Left lobe of liver (tissue), 2 donors: Measurements from ENCODE around the gene PRCP. TPM values are rescaled to one million over a fixed set of nuclear protein-coding genes. Genes with fewer than 3 reads are reported as not detected.

Experiments used
- ATAC-seq: fragments of 200-7000 bp; cut with Tn5 transposase; one replicate; pipeline ENCODE4 v1.9.1; 2020; ENCODE audit warnings: mild to moderate bottlenecking, moderate library complexity
- DNase-seq: peaks from one replicate; pipeline ENCODE4 v3.0.0-alpha.2; 2020; ENCODE audit warnings: low spot score
- total RNA-seq: library from RNA; stranded (reverse); gene quantifications from one replicate; pipeline ENCODE4 v1.2.1, GENCODE V29; 2021
- donor health status: DM: no; HTN: no; CAD: no; lungs with moderate emphysema.
- donor health status: DM: no; HTN: yes; CAD: no.

PRCP gene
- total RNA-seq, 1 donor from 2014 or later = 41.4 TPM

GRCh38 chr11:82837650-82838049, 62.6 kb downstream of the PRCP start:
- ATAC-seq = no peak
- no peak for DNase-seq

- DNase-seq (no peak), ATAC-seq (no peak)
Observed at GRCh38 chr11:82832983-82833382, 67.2 kb downstream of the PRCP start.

- DNase-seq (no peak), ATAC-seq (no peak)
Observed at GRCh38 chr11:82831364-82831763, 68.9 kb downstream of the PRCP start.

- DNase-seq (no peak), ATAC-seq (no peak)
Observed at GRCh38 chr11:82830746-82831145, 69.5 kb downstream of the PRCP start.

DNA sequence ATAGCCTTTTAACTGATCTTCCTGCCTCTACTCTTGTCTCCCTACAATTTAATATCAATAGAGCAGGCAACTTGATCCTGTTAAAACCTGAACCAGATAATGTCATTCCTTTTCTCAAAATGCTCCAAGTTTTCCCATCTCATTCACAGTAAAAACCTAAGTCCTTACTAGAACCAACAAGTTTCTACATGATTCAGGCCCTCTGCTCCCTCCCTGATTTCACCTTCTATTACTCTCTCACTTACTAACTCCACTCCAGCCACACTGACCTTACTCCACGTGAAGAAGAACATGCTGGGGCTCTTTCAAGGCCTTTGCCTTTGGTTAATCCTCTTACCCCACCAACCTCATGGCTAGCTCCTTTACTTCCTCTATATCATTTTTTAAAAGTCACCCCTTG, 71.1 kb downstream of the PRCP start:
- no peak for DNase-seq

GRCh38 chr11:82828472-82828871, 71.8 kb downstream of the PRCP start:
- ATAC-seq (no peak), DNase-seq (no peak)

More for the DNA sequence above, 71.1 kb downstream of the PRCP start:
- ATAC-seq = no peak

DNA sequence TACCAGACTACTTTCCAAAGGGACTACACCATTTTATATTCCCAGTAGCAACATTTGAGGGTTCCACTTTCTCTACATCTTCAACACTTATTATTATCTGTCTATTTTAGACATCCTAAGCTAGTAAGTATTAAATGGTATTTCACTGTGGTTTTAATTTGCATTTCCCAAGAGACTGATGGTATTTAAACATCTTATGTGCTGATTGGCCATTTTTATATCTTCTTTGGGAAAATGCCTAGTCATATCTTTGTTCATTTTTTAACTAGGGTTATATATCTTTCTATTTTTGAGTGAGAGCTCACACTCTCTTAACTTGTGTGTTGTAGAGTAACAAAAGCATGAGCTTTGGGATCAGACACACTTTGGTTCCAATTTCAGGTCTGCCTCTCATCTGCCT, 73.7 kb downstream of the PRCP start:
- no peak for ATAC-seq

GRCh38 chr11:82823647-82824619, 76.3 kb downstream of the PRCP start:
- DNase-seq (no peak), ATAC-seq (no peak)

More for the DNA sequence above, 73.7 kb downstream of the PRCP start:
- no peak for DNase-seq

DNA sequence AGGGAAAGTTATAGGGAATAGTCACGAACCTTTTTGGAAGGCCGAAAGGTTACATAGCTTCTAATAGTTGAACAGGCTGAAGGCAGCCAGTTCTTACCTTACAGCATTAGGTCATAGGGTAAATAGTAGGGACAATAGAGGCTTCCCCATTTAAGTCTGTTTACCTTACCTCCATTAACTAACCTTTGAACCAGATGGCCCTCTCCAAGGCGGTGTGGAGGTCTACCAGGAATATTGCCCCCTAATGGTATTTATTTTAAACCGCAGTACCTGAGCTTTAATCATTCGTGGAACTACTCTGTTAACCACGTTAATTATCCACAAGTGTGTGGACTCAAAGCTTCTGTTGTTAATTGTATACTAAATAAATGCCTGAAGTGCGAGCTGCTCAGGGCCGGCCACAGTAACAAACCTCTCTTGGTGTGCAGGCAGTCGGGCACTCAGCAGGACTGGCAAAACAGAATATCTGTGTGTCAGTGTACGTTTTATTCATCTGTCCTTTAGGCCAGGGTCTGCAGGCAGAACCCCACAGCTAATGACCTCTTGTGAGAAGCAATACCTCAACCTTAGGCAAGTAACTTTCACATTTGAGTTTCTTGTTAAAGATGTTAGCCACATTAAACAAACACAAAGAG, 81.7 kb downstream of the PRCP start:
- DNase-seq (no peak), ATAC-seq (no peak)

GRCh38 chr11:82815406-82815805, 84.8 kb downstream of the PRCP start:
- ATAC-seq = no peak
- DNase-seq = no peak

DNA sequence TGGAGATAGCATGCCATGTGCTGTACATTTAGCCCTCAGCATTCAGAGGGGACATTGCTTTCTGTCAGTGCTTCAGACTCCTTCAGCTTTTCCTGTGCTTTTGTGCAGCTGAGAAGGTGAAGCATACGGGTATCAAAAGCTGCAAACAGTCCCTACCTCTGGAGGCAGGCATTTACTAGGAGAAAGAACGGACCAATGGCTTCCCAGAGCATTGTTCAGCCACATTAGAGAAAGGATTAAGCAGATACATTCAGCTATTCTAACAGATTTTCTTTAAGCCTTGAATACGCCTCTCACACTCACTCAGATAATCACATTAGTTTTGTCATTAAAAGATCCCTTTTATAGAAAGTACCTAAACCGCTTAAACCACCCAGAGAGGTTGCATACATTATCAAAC, 85.9 kb downstream of the PRCP start:
- no peak for DNase-seq
- ATAC-seq = no peak

DNA sequence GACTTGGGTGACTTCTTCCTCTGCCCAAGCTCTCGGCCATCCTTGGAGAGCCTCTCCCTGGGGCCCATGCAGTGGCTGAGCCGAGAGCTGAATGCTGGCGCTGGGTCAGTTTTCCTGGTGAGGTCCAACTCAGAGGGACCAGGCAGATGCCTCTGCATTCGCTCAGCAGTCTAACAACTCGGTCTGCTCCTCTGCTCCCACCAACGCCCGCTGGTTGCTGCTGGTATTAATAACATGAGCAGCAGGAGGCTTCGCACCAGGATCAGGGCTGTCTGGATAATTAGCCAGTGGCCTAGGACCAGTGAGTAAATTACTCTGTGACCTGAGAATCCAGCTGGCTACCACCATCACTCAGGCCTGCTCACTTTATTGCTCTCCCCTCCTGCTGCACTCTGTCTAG, 88.9 kb downstream of the PRCP start:
- DNase-seq (no peak), ATAC-seq (no peak)

- ATAC-seq = no peak
- no peak for DNase-seq
Observed at GRCh38 chr11:82810738-82811137, 89.5 kb downstream of the PRCP start.

- DNase-seq (no peak), ATAC-seq (no peak)
Observed at GRCh38 chr11:82810326-82810725, 89.9 kb downstream of the PRCP start.

DNA sequence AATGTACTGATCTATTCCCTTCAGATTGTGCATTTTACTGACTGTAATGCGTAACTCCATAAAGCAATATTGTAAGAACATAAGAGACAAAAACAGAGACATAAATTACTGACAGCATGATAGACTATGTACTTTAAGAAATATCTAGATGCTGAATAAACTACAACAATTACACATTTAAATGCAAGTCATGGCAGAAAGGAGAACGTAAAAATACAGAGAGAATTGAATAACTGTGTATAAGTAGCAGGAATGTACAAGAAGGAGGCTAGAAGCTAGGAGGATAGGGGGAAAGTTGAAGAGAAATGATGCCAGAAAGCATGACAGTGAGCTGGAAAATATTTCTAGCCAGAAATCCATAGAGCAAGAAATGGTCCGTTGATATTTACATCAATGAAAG, 92.6 kb downstream of the PRCP start:
- no peak for DNase-seq
- no peak for ATAC-seq

GRCh38 chr11:82802710-82803109, 97.5 kb downstream of the PRCP start:
- ATAC-seq (no peak), DNase-seq (no peak)

DNA sequence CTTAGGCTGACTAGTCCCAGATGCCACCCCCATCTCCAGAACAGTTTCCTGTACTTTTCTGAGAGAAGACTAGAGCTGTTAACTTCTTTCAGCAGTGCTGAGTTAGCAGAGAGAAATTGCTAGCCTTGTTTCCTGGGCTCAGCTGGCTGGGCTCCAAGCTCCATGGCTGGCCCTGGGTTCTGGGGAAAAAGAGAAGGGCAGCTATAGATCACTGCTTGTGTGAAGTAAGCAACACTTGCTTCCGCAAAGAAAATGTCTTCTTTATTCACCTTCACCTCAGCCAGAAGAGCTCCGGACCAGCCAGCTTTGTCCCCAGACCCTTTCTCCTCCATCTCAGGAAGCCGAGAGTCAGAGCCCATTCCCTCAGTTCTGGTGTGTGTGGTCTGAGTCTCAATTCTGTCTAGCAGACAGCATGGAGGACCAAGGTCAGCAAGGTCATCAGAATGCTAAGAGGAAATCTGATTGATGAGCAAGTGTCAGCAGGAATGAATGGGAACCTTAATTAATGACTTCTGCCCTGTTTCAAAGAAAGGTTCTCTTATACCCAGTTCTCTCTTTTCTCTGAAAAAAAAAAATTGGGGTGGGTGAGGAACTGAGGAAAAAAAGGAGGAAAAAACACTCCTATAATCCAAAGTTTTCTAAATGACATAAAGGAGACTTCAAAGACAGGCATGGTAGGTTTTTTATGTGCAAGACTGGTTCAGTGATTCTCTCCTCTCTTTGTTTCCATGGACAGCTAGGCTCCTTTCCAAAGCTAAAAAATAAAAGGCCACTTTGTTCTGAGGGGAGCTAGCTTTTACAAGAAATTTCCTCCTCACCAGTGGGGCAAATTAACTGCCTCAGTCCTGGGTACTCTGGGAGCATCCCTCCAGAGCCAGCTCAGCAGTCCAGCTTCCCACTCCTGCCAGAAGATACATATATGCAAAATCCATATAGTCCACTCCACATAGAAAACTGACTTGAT, 103.0 kb downstream of the PRCP start:
- ATAC-seq (peak; percentile 16), DNase-seq (no peak)

DNA sequence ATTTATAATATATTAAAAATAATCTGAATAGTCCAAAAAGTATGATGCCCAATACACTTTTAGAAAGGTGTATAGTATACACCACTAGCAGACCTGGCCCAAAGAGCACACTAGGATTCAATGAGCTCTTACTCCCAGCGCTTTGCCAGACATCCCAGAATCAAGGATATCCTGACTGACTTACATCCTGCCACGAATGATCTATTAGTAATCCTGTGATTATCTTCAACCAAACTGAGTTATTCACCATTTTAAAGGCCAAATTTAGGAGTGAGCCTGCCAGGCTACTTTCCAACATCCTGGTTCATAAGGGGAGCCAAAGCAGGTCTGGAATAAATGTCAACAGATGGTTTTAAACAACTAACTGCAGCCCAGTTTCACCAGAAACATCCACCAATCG, 105.7 kb downstream of the PRCP start:
- DNase-seq = no peak
- no peak for ATAC-seq

GRCh38 chr11:82792822-82793569, 107.2 kb downstream of the PRCP start:
- ATAC-seq = no peak

GRCh38 chr11:82792319-82792718, 107.9 kb downstream of the PRCP start:
- DNase-seq (no peak), ATAC-seq (no peak)

More at GRCh38 chr11:82792822-82793569, 107.2 kb downstream of the PRCP start:
- DNase-seq = no peak
